SK-N-SH (cell line): ENCODE data around the gene TRAF3IP1.

ENCODE experiments used
- CTCF ChIP-seq: fragments of 200-600 bp; sonication (generic); IDR thresholded peaks from 2 replicates; pipeline ENCODE4 v1.6.1; 2017; ENCODE audit warnings: antibody characterized with exemption, mild to moderate bottlenecking, moderate library complexity
- ELF1 ChIP-seq: IDR thresholded peaks from 2 replicates; pipeline ENCODE4 v1.4.0; 2012
- GATA2 ChIP-seq: sonication (generic); formaldehyde crosslinking; IDR thresholded peaks from 2 replicates; pipeline ENCODE4 v1.5.0; 2020; ENCODE audit warnings: mild to moderate bottlenecking, missing genetic modification reagents
- MXI1 ChIP-seq: IDR thresholded peaks from 2 replicates; pipeline ENCODE4 v1.6.1; 2012; ENCODE audit warnings: mild to moderate bottlenecking, low read depth, low read length, improper control_type of control experiment
- POLR2AphosphoS5 ChIP-seq: IDR thresholded peaks from 2 replicates; pipeline ENCODE4 v1.6.1; 2012; ENCODE audit warnings: low read depth, low read length
- SMC3 ChIP-seq: IDR thresholded peaks from 2 replicates; pipeline ENCODE4 v1.6.1; 2012; ENCODE audit warnings: low read depth, low read length, improper control_type of control experiment

GRCh38 chr2:238380785-238381184 lies 60.5 kb downstream of the TRAF3IP1 start:
- TF ChIP-seq POLR2AphosphoS5: no peak
- TF ChIP-seq GATA2: no peak
- no peak for TF ChIP-seq ELF1
- no peak for TF ChIP-seq MXI1
- no peak for TF ChIP-seq CTCF
- no peak for TF ChIP-seq SMC3
